Epithelial cell of alveolus of lung (primary cell): ENCODE results near the gene DGKI. TPM values are rescaled to one million over a fixed set of nuclear protein-coding genes. Genes with fewer than 3 reads are reported as not detected.

Experiments used
- total RNA-seq: library from RNA; depleted of rRNA; stranded (reverse); fragments of >200 nt; gene quantifications from 2 replicates; pipeline ENCODE4 v1.2.1, GENCODE V29; 2015

DGKI gene
- 0.40 and 3.9 TPM in 2 replicates for total RNA-seq

GRCh38 chr7:137846827-137847567 lies at the start of gene DGKI:
DGKI (minus strand) TSS chr7:137846974.

GRCh38 chr7:137343281-137343841 lies 503.4 kb downstream of the DGKI start, which contains the start of gene PTN:
PTN (minus strand) TSS chr7:137343733; CDS start chr7:137254973, 88,760 bp downstream.

Other genes with a start within 250 kb of the DGKI start
- gene CREB3L2, start 155.1 kb upstream of the DGKI start, total RNA-seq = 49.8 and 65.7 TPM in 2 replicates
- gene AKR1D1, start 229.5 kb upstream of the DGKI start, total RNA-seq = not detected in 2 replicates